NCI-H446 treated with DMSO at 0.1 percent for 48 hours (cell line): Measurements from ENCODE around the gene BLOC1S5.

Source experiments
- DNase-seq: peaks from one replicate; lab custom pipeline; 2025; lab: John Stamatoyannopoulos, UW

BLOC1S5 gene, protein sequence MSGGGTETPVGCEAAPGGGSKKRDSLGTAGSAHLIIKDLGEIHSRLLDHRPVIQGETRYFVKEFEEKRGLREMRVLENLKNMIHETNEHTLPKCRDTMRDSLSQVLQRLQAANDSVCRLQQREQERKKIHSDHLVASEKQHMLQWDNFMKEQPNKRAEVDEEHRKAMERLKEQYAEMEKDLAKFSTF

DNA sequence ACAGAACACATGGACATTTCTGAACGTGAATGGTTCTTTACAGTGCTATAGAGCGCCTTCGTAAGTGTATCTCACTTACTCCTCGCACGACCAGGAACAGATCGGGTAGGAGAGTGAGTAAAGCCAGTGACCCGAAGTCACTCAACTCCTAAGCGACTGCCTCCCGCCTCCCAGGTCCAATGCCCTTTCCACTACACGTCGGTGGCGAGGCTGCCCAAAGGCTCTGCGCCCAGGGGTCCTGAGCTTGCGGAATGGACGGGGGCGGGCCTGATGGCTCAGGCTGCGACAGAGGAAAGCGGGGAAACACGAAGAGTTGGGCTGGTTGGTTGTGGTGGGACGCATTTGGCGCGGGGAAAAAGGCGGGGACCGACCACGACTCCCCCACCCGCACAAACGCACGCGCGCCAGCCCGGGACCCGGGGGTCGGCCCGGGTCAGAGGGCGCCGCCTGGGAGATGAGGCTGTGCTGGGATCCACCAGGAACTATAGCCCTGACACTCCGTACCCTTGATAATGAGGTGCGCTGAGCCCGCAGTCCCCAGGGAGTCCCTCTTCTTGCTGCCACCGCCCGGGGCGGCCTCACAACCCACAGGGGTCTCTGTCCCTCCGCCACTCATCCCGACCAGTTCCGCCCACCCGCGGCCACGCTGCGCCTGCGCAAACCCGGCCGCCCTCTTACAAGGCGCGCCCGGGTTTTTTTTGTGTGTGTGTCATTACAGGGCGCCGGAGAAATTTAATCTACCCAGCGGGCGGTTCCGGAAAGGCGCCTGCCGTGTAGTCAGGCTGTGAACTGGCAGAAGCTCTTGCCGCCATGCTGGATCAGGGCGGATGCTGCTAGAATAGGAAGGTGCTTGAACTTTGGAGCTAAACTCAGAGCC, at the start of gene BLOC1S5:
Gene BLOC1S5 (minus strand): TSS at position 629 of the 877 bp plus-strand sequence. CDS start 13 bp downstream, at position 616.
- peak; percentile 91 for DNase-seq

DNA sequence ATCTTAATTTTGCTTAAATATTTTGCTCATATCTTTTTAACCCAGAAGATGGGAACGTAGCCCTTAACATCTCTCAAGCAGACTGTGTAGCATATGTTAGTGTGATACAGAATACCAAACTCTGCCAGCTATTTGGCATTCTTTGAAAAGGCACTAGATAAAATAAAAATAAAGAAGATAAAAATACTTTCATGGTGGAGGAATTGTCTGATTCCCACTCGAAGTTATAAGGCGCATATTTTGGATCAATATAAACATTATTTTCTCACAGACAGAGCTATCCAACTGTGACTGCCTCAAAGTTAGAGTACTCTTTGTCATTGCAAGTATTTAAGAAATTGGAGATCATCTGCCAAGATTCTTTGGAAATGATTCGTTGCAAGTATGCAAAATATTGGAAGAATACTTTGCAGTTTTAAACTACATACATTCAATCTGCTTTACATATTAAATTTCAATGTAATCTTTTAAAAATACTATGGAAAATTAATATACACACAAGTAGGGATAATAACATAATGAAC, 49.0 kb upstream of the BLOC1S5 start:
- DNase-seq = no peak

DNA sequence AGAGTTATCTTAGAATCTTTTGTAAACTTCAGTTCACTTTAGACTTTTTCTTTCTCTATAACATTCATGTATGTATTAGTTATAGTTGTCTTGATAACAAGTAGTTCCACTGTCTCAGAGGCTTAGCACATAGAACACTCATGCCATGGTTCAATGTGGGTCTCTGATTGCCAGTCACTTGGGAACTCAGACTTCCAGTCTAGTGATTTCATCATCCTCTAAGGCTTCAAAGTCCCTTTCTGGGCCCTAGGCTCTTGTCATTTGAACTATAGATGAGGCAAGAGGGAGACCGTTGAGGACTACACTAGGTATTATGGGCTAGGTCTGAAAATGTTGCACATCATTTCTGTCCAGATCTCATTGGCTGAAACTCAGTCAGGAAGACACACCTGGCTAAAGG, 46.5 kb upstream of the BLOC1S5 start:
- no peak for DNase-seq

DNA sequence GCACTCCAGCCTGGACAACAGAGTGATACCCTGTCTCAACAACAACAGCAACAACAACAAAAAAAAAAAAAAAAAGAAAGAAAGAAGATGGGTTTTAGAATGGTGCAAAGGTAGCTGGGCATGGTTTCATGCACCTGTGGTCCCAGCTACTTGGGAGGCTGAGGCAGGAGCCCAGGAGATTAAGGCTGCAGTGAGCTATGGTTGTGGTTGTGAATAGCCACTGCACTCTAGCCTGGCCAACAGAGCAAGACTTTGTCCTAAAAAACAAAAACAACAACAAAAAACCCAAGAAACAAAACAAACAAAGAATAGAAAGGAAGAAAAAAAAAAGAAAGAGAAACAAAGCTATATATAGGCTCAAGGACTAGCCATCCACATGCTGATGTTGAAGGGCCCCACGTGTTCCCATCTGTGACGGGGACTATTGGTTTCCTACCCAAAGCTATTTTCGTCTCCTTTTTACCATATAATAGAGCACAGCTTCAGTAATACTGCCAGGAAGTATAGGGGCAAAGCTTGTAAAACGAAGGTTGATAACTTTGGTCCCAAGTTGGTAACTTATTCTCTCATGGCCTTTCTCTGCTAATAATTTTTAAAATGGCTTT, 46.0 kb upstream of the BLOC1S5 start:
- DNase-seq = no peak

DNA sequence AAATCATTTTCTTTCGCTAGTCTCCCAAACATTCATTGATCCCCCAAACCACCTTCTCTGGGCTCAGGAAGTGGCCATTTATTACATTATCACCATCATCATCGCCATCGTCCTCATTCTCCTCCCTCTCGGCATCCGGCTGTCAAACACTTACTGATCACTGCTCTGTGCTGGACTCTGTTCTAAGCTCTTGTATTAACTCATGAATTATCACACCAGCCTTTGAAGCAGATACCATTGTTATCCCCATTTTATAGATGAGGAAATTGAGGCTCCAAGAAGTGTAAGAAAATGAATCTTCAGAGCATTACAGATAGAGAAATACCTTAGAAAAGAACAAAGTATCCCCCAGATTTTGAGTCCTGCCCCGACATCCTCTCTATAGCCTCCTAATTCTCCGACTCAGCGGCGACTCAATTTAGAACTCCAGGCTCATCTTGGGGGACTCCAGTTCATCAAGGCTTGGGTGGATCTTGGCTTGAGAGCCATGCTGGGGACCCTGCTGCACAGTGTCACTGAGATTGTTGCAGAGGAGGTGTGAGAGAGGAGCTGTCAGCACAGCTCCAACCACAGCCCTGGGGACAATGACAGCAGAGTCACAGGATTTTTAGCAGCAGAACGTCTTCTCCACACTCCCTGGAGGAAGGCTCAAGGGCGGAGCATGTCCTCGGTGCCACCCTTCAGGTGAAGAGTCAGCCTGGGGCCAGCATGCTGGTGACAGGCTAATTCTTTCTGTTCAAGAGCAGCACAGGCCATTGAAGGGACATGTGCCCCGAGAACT, 44.8 kb upstream of the BLOC1S5 start:
- DNase-seq = no peak

DNA sequence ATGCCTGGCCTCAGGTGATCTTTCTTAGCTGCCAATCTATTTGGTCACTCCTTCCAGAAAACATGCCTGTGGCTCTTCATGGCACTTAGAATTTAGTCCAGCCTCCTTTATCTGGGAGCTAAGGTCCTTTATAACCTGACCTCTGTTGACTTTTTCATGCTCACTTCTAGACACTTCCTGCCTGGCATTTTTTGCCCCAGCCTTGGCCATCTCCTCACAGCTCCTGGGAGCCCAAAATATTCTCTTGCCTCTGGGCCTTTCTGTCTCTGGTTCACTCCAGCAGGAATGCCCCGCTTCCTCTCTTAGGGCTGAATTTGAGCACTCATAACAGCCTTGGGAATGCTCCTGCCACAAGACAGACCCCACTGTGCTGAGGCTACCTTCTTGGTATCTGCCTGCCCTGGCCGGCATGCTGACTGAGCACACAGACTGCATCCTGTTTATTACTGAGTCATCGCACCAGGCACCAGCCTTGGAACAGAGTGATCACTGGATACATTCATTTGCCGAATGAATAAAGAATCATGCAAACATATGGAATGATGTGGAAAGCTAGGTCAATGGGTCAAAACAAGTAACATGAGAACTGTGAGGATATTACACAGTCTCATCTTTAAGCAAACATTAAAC, 44.0 kb upstream of the BLOC1S5 start:
- no peak for DNase-seq

DNA sequence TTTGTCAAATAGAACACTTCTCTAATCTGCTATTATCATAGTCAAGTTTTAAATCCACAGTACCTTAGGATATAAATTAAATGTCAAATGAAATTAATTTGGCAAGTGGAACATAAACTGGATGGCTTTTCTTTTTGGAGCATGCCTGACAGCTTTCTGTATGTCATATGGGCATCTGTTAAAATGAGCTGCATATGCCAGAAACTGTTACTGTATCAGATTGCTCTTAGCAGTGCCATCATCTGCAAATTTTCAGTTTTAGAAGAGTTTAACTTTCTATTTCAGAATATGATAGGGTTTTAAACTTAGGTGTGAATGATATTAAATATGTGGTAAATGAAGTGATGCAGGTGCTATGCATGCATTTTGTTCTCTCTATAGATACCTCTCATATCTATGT, 41.6 kb upstream of the BLOC1S5 start:
- DNase-seq = no peak

DNA sequence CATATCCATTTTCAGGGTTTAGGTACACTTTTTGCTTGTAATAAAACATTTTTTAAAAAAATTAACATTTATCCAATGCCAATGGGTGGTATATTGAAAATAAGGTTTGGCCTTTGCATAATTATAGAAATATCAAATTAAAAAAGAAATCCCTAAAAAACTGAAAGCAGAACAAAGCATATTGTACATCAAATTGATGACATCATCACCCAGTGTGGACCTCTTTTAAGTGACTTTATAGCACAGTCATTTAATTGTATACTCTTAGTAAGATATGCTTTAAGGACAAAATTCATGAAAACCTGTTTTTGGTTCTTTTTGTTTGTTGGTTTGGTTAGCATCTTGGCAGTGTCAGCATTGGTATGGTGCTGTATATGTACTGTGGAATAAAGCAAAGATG, 39.5 kb upstream of the BLOC1S5 start:
- DNase-seq = no peak

DNA sequence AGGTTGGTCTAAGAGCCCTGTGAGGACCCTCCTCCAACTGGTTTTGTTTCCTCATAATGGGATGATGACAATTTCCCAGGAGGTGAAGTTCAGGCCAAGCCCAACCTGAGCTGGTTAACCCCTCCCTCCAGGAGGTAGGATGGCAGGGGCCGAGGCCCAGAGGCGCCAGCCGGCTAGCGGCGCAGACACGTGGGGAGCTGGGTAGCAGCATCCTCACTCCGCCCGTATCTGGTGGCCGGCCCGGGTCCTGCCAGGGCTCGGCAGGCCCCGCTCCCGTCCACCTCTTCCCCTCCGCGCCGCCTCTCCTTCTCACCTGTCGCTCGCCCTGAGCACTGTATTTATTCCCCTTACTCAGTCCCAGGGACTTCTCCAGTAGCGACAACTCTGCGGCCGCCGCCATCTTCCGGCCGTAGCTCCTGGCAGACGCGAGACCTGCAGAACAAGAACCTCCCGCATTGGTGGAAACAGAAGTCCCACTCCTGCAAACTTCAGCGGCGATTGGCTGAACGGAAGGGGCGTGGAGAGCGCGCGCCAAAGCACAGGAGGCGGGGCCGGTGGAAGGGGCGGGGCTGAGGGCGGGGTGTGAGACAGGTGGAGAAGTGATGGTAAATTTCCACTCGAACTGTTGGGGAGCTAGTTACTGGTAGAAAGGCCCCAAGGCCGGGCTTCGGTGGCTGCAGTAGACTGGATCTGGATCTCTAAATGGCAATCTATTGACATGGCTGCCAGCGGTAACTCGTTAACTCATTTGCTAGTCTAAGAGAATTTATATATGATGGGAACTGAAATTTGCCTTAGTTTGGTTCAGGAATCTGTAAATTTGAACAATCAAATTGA, 38.2 kb upstream of the BLOC1S5 start, which contains the start of gene EEF1E1:
Gene EEF1E1 (minus strand): TSS at position 427 of the 837 bp plus-strand sequence. CDS start 27 bp downstream, at position 400.
- peak; percentile 88 for DNase-seq

DNA sequence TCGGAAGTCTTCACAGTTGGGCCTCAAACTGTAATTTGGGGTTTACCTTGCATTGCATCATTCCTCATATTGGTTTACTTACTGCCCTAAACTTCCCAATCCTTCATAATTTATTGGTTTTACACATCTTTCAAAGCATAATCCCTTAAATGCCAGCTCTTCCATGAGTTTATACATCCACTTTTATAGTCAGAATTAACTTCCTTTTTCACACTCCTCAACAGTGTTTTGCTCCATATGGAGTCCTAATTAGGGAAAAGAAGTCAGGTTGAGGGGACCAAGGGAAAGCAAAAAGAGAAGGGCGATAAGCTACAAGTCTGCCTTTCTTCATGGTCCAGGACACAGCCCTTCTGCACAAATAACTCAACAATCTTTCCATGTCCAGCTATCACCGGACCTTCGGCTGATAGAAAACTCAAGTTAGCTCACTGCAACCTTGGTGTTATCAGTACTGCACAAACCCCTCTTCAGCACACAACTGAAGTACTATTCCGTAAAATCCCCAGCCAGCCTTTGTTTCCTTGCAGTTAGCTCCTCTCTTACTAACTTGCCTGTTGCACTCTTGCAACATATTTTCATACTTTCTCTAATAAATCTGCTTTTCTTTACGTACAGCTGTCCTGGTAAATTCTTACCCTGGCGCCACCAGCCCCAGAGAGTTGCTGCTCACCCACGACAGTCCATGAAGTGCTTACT, 36.1 kb upstream of the BLOC1S5 start:
- no peak for DNase-seq

DNA sequence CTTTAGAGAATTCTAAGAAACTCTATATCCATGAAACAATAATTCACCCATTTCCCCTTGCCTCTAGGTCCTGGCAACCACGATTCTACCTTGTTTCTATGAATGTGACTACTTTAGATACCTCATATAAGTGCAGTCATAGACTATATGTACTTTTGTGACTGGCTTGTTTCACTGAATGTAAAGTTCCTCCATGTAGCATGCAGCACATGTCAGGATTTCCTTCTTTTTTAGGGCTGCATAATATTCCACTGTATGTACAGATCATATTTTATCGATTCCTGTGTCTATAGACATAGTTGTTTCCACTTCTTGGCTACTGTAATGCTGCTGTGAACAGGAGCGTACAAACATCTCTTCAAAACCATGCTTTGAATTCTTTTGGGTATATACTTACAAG, 26.5 kb upstream of the BLOC1S5 start:
- no peak for DNase-seq

DNA sequence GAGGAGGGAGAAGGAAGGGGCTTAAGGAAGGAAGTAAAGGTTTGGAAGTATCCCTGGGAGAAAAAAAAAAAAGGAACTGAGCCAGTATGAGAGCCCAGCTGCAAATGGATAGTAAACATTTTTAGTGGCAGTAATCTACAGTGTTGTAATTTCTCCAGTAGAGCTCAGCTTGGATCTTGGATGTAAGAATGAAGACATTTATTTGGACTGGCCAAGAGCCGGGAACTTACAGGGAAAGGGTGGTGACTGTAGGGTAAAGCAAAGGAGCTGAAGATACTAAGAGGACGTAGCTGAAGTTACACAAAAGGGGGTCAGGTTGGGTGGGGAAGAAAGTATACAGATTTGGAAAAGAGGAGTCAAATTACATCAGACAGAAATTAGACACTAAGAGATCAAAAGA, 24.7 kb upstream of the BLOC1S5 start:
- DNase-seq = no peak

DNA sequence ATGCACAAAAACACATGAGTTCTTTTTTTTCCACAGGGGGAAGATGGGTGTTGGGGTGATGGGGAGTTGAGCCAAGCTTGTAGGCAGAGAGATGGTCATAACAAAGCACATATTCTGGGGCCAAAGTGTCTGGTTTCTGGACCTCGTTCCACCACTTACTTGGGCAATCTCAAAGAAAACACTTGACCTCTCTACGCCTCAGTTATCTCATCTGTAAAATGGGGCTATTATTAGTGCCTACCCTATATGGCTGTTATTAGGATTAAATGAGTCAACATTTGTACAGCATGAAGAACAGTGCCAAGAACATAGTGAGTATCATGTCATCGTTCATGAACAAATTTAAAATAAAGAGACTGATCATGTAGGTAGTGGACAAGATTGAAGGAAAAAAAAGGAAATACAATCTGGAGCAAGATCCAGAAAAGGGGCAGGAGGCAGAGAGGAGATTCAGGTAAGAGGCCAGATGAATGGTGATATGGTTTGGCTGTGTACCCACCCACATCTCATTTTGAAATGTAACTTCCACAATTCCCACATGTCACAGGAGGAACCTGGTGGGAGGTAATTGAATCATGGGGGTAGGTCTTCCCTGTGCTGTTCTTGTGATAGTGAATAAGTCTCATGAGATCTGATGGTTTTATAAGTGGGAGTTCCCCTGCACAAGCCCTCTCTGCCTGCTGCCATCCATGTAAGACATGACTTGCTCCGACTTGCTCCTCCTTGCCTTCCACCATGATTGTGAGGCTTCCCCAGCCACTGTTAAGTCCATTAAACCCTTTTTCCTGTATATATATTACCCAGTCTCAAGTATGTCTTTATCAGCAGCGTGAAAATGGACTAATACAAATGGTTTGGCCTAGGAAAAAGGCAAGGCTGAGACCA, 23.9 kb upstream of the BLOC1S5 start:
- DNase-seq = no peak

DNA sequence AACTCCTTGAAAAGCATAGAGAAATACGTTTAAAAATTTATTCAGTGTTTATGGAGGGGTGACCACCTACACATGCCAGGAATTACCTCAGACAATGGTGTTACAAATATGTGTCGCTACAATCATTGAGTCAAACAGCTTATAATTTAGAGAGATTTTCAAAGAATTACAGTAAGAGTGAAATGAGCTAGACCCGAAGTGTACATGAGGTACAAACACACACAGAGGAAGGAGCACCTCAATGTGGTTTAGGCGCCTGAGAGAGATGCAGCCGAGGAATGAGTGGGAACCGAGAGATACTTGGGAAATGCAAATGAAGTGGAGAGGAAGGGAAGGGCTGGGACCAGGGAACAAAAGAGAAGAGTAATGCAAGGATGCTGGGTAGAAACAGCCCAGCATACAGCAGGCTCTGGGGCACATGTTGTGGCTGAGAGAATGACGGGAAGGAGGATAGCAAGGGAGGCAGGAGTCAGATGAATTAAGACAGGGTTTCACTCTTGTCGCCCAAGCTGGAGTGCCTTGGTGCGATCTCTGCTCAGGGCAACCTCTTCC, 22.6 kb upstream of the BLOC1S5 start:
- no peak for DNase-seq

DNA sequence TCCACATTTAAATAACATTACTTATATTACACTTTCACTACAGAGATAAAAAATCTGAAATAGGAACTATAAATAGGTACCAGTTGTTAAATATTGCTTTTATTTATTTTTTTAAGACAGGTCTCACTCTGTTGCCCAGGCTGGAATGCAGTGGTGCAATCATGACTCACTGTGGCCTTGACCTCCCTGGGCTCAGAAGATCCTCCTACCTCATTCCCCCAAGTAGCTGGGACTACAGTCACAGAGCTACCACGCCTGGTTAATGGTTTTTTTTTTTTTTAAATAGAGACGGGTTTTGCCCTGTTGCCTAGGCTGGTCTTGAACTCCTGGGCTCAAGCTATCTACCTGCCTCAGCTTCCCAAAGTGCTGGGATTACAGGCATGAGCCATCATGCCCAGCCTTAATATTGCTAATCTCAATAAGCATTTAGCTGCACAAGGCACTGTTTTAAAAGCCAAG, 20.9 kb upstream of the BLOC1S5 start:
- DNase-seq = no peak

DNA sequence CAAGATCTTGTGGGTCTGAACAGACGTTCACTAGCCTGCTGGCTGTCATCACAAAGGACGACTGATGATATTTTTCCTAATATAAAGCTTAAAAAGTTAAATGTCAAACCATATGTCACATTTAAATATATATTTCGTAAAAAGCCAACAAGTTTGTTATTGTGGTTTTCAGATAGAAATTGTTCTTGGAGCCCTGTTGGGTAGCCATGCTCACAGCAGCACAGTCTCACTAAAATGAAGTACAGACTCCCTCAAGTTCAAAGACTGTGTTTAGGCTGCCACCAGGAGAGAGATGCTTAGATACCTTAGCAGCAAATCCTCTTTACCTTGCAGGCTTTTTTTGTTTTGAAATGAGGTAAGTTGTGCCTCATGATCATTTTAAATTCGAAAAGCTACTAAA, 20.4 kb upstream of the BLOC1S5 start:
- DNase-seq = no peak

DNA sequence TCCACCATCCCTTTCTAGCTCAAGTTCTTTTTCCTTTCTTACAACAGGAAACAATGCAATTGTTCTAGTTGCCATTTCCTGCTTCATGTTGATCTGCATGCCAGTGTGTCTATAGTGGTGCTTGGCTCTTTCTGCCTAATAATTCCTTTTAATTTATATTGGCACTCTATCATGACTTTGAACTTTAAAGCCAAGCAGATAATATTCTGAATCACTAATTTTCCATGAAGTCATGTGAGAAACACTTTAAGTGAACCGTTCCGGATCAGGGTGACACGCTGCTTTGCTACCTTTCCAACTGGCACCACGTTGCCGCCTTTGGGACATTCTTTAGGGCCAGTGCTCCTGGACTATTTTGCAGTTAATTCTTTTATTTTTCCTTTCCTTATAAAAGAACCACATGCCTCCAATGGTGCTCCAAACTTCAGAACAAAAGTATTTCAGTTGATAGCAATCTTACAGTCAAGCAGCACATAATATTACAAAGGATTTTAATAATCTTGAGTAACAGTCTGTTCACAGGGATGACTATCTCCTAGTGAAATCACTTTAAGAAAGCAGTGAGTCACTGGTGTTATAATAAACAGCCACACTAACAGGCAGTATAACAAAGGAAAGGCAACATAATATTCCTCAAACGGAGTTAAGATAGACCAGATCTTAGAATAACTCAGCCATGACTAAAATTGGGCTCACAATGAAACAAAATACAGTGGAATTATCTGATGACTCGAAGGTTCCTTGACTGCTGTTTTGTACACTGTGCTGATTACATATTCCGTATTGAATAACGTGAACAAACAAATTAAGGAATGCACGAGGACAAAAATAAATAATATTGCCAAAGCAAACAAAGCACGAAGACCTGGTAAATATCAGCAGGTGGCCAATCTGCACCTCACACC, 19.0 kb upstream of the BLOC1S5 start:
- DNase-seq = no peak
